ENCODE results near the gene HSF2. TPM values are rescaled to one million over a fixed set of nuclear protein-coding genes. Genes with fewer than 3 reads are reported as not detected.

The HSF2 gene
- total RNA-seq, 1 experiment from 2014 or later = 10.6 TPM

DNA sequence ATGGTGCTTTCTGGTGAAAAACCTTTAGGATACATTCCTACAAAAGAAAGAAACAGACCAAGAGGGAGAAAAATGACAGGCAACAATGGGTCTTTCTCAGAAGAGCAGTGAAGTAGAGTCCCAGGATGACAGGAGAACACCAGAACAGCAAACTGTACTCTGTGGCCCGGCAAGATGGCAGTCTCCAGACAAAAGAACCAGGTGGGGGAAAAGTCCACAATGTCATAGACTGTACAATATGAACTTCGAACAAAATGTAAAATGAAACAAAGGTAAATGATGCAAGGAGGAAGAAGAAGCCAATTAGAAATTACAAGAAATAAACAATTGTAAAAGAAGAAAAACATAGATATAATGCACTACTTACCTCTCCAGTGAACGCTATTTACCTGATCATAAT is 23.2 kb upstream of the HSF2 start (continued):
- TF ChIP-seq FOXP1 (CRISPR knock-in tag; IDR thresholded peaks at IDR 0.05; ENCODE audit: borderline replicate concordance) = no peak
- TF ChIP-seq, protein P1, sequence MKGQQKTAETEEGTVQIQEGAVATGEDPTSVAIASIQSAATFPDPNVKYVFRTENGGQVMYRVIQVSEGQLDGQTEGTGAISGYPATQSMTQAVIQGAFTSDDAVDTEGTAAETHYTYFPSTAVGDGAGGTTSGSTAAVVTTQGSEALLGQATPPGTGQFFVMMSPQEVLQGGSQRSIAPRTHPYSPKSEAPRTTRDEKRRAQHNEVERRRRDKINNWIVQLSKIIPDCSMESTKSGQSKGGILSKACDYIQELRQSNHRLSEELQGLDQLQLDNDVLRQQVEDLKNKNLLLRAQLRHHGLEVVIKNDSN (CRISPR knock-in tag; IDR thresholded peaks at IDR 0.05) = no peak
- no peak for TF ChIP-seq ETV6 (CRISPR knock-in tag; IDR thresholded peaks at IDR 0.05)
- TF ChIP-seq, protein P2, sequence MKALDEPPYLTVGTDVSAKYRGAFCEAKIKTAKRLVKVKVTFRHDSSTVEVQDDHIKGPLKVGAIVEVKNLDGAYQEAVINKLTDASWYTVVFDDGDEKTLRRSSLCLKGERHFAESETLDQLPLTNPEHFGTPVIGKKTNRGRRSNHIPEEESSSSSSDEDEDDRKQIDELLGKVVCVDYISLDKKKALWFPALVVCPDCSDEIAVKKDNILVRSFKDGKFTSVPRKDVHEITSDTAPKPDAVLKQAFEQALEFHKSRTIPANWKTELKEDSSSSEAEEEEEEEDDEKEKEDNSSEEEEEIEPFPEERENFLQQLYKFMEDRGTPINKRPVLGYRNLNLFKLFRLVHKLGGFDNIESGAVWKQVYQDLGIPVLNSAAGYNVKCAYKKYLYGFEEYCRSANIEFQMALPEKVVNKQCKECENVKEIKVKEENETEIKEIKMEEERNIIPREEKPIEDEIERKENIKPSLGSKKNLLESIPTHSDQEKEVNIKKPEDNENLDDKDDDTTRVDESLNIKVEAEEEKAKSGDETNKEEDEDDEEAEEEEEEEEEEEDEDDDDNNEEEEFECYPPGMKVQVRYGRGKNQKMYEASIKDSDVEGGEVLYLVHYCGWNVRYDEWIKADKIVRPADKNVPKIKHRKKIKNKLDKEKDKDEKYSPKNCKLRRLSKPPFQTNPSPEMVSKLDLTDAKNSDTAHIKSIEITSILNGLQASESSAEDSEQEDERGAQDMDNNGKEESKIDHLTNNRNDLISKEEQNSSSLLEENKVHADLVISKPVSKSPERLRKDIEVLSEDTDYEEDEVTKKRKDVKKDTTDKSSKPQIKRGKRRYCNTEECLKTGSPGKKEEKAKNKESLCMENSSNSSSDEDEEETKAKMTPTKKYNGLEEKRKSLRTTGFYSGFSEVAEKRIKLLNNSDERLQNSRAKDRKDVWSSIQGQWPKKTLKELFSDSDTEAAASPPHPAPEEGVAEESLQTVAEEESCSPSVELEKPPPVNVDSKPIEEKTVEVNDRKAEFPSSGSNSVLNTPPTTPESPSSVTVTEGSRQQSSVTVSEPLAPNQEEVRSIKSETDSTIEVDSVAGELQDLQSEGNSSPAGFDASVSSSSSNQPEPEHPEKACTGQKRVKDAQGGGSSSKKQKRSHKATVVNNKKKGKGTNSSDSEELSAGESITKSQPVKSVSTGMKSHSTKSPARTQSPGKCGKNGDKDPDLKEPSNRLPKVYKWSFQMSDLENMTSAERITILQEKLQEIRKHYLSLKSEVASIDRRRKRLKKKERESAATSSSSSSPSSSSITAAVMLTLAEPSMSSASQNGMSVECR (CRISPR knock-in tag; IDR thresholded peaks at IDR 0.05; ENCODE audit: borderline replicate concordance) = no peak
- TF ChIP-seq, protein P3, sequence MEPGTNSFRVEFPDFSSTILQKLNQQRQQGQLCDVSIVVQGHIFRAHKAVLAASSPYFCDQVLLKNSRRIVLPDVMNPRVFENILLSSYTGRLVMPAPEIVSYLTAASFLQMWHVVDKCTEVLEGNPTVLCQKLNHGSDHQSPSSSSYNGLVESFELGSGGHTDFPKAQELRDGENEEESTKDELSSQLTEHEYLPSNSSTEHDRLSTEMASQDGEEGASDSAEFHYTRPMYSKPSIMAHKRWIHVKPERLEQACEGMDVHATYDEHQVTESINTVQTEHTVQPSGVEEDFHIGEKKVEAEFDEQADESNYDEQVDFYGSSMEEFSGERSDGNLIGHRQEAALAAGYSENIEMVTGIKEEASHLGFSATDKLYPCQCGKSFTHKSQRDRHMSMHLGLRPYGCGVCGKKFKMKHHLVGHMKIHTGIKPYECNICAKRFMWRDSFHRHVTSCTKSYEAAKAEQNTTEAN (CRISPR knock-in tag; IDR thresholded peaks at IDR 0.05) = no peak

DNA sequence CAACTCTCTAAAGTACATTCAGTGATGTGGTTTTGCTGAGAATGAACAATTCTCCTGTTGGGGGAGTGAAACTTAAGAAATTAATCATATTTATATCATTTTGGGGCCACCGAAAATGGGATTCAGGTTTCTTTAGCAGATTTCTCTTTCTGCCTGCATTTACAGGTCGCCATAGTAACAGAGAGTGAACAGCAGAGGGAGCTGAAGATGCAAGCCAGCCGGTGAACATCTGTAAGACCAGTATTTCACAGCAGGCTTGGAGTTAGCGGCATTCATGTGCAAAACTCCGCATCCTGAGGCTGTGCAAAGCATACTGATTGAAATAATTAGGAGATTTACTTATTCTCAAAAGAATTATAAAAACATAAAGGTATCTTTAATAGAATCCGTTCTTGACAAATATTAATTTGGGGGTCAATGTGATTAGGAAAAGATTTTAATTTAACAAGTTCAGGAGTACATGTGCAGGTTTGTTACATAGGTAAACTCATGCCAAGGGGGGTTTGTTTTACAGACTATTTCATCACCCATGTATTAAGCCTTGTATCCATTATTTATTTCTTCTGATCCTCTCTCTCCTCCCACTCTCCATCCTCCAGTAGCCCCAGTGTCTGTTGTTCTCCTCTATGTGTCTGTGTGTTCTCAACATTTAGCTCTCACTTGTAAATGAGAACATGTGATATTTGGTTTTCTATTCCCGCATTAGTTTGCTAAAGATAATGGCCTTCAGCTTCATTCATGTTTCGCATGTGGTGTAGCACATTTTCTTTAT is 17.8 kb upstream of the HSF2 start:
- TF ChIP-seq, protein P4, sequence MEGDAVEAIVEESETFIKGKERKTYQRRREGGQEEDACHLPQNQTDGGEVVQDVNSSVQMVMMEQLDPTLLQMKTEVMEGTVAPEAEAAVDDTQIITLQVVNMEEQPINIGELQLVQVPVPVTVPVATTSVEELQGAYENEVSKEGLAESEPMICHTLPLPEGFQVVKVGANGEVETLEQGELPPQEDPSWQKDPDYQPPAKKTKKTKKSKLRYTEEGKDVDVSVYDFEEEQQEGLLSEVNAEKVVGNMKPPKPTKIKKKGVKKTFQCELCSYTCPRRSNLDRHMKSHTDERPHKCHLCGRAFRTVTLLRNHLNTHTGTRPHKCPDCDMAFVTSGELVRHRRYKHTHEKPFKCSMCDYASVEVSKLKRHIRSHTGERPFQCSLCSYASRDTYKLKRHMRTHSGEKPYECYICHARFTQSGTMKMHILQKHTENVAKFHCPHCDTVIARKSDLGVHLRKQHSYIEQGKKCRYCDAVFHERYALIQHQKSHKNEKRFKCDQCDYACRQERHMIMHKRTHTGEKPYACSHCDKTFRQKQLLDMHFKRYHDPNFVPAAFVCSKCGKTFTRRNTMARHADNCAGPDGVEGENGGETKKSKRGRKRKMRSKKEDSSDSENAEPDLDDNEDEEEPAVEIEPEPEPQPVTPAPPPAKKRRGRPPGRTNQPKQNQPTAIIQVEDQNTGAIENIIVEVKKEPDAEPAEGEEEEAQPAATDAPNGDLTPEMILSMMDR (IDR thresholded peaks at IDR 0.05) = 0 out of 2 replicates have a peak, but pooled peaks have one; percentile 30
- TF ChIP-seq NR2C2 (CRISPR knock-in tag; IDR thresholded peaks at IDR 0.05) (no peak), MYBL2 (CRISPR knock-in tag; IDR thresholded peaks at IDR 0.05) (no peak)
- TF ChIP-seq, protein P5, sequence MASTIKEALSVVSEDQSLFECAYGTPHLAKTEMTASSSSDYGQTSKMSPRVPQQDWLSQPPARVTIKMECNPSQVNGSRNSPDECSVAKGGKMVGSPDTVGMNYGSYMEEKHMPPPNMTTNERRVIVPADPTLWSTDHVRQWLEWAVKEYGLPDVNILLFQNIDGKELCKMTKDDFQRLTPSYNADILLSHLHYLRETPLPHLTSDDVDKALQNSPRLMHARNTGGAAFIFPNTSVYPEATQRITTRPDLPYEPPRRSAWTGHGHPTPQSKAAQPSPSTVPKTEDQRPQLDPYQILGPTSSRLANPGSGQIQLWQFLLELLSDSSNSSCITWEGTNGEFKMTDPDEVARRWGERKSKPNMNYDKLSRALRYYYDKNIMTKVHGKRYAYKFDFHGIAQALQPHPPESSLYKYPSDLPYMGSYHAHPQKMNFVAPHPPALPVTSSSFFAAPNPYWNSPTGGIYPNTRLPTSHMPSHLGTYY (CRISPR knock-in tag; IDR thresholded peaks at IDR 0.05) = no peak

DNA sequence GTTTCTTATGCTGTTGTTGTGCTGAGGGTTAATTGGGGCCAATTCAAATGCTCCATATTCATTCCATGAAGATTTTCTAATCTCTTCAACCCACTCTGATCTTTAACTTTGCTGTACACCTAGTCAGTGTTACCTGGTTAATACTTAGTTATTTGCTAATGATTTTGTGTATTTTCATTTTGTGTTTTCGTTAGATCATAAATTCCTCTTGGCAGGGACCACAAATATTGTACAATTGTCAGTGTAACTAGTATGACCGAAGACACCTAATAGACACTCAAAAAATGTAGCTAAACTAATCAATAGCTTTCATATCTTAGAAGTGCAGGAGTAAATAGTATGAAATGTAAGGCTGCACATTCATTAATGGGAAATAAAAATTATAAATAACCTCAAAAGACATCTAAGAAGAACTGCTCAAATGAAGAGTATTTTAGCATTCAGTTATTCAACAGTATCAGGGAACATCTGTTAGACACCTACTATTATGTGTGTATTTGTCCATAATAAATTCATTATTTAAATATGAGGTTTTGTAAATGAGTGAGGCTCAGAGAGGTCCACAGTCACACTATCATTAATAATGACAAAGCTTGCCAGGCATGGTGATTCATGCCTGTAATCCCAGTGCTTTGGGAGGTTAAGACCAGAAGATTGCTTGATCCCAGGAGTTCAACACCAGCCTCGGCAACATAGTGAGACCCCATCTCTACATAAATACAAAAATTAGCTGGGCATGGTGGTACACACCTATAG is 13.4 kb upstream of the HSF2 start:
- POLR2A ChIA-PET = no interaction called here
- H3K4me1 Mint-ChIP-seq = peaks cover 7% of the 10 kb centered on the region
- no peak overlapping the region for H3K4me3 Mint-ChIP-seq
- no peak for ATAC-seq
- no peaks in the 10 kb centered on the region for H3K36me3 Mint-ChIP-seq
- DNase-seq (ENCODE audit: low spot score) = no peak
- no peak overlapping the region for H3K27ac Mint-ChIP-seq
- peaks cover 93% of the 10 kb centered on the region for H3K27me3 Mint-ChIP-seq (ENCODE audit: low read depth)
- H3K9me3 Mint-ChIP-seq = no peaks in the 10 kb centered on the region
- CTCF ChIA-PET = no interaction called here
- TF ChIP-seq TP53 (CRISPR knock-in tag; IDR thresholded peaks at IDR 0.05) = no peak
- TF ChIP-seq, protein P6, sequence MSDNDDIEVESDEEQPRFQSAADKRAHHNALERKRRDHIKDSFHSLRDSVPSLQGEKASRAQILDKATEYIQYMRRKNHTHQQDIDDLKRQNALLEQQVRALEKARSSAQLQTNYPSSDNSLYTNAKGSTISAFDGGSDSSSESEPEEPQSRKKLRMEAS (CRISPR knock-in tag; IDR thresholded peaks at IDR 0.05) = no peak
- TF ChIP-seq, protein P7, sequence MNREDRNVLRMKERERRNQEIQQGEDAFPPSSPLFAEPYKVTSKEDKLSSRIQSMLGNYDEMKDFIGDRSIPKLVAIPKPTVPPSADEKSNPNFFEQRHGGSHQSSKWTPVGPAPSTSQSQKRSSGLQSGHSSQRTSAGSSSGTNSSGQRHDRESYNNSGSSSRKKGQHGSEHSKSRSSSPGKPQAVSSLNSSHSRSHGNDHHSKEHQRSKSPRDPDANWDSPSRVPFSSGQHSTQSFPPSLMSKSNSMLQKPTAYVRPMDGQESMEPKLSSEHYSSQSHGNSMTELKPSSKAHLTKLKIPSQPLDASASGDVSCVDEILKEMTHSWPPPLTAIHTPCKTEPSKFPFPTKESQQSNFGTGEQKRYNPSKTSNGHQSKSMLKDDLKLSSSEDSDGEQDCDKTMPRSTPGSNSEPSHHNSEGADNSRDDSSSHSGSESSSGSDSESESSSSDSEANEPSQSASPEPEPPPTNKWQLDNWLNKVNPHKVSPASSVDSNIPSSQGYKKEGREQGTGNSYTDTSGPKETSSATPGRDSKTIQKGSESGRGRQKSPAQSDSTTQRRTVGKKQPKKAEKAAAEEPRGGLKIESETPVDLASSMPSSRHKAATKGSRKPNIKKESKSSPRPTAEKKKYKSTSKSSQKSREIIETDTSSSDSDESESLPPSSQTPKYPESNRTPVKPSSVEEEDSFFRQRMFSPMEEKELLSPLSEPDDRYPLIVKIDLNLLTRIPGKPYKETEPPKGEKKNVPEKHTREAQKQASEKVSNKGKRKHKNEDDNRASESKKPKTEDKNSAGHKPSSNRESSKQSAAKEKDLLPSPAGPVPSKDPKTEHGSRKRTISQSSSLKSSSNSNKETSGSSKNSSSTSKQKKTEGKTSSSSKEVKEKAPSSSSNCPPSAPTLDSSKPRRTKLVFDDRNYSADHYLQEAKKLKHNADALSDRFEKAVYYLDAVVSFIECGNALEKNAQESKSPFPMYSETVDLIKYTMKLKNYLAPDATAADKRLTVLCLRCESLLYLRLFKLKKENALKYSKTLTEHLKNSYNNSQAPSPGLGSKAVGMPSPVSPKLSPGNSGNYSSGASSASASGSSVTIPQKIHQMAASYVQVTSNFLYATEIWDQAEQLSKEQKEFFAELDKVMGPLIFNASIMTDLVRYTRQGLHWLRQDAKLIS (CRISPR knock-in tag; IDR thresholded peaks at IDR 0.05; ENCODE audit: borderline replicate concordance) = no peak
- no peak for TF ChIP-seq SMAD3 (CRISPR knock-in tag; IDR thresholded peaks at IDR 0.05; ENCODE audit: borderline replicate concordance)
- TF ChIP-seq HMGA2 (CRISPR knock-in tag; IDR thresholded peaks at IDR 0.05) = no peak
- no peak for TF ChIP-seq EMX1 (CRISPR knock-in tag; IDR thresholded peaks at IDR 0.05)
- TF ChIP-seq, protein P1 (CRISPR knock-in tag; IDR thresholded peaks at IDR 0.05) = no peak

More for the DNA sequence above, 17.8 kb upstream of the HSF2 start:
- Mint-ChIP-seq H3K36me3 (no peaks in the 10 kb centered on the region), H3K27me3 (ENCODE audit: low read depth) (peaks cover 83% of the 10 kb centered on the region), H3K4me1 (peaks cover 7% of the 10 kb centered on the region), H3K4me3 (no peak overlapping the region), H3K27ac (no peak overlapping the region), H3K9me3 (no peaks in the 10 kb centered on the region)
- ChIA-PET CTCF (interaction anchor here (1.0 to 1.8 kb wide), 5 partner anchors 12 to 150 kb away, joined by 3 to 16 read pairs (median 3); partner anchors contain the start of gene HSF2), POLR2A (no interaction called here)
- DNase-seq (ENCODE audit: low spot score) (peak; percentile 53), ATAC-seq (peak; percentile 98)
